Kidney tubule cell (primary cell): ENCODE measurements around the gene RASL11A.
"Not testable (repeated sequence)": the region's sequence is repeated elsewhere in the genome, so short reads cannot be mapped to it uniquely, and the experiment has no call there.

Source experiments
- DNase-seq: peaks from one replicate; pipeline ENCODE4 v3.0.0-alpha.2; 2018; ENCODE audit warnings: low spot score

Gene RASL11A

GRCh38 chr13:27270594-27271520 is at the start of gene RASL11A:
Gene RASL11A, plus strand, starts transcription at chr13:27270830. Its CDS starts 115 bp downstream, at chr13:27270945.
- DNase-seq: peak; percentile 85

GRCh38 chr13:27222100-27222499 is 48.5 kb upstream of the RASL11A start:
- not testable (repeated sequence) for DNase-seq

- DNase-seq: no peak
Observed at GRCh38 chr13:27226991-27227390, 43.6 kb upstream of the RASL11A start.

GRCh38 chr13:27228131-27228530 is 42.5 kb upstream of the RASL11A start:
- DNase-seq: no peak

- no peak for DNase-seq
Observed at GRCh38 chr13:27229642-27230041, 41.0 kb upstream of the RASL11A start.

- DNase-seq: no peak
Observed at GRCh38 chr13:27233964-27234363, 36.7 kb upstream of the RASL11A start.

- DNase-seq: no peak
Observed at GRCh38 chr13:27236478-27236877, 34.2 kb upstream of the RASL11A start.

- no peak for DNase-seq
Observed at GRCh38 chr13:27242702-27243101, 27.9 kb upstream of the RASL11A start.

GRCh38 chr13:27245610-27246009 is 25.0 kb upstream of the RASL11A start:
- no peak for DNase-seq

- no peak for DNase-seq
Observed at GRCh38 chr13:27250833-27251165, 19.8 kb upstream of the RASL11A start.

- DNase-seq: peak; percentile 95
Observed at GRCh38 chr13:27251166-27252091, 19.2 kb upstream of the RASL11A start, which contains the start of gene RPL21. Gene RPL21, plus strand, starts transcription at chr13:27251558. Its CDS starts 2,219 bp downstream, at chr13:27253777.

- peak; percentile 6 for DNase-seq
Observed at GRCh38 chr13:27252467-27252866, 18.2 kb upstream of the RASL11A start.

- no peak for DNase-seq
Observed at GRCh38 chr13:27257233-27257568, 13.4 kb upstream of the RASL11A start.

- no peak for DNase-seq
Observed at GRCh38 chr13:27257648-27258253, 12.9 kb upstream of the RASL11A start.

GRCh38 chr13:27258637-27259386 is 11.8 kb upstream of the RASL11A start:
- peak; percentile 59 for DNase-seq

- DNase-seq: no peak
Observed at GRCh38 chr13:27259831-27260230, 10.8 kb upstream of the RASL11A start.

GRCh38 chr13:27261396-27261795 is 9.2 kb upstream of the RASL11A start:
- DNase-seq: peak; percentile 13

- DNase-seq: no peak
Observed at GRCh38 chr13:27263438-27263837, 7.2 kb upstream of the RASL11A start.

GRCh38 chr13:27264181-27264580 is 6.4 kb upstream of the RASL11A start:
- DNase-seq: peak; percentile 49

GRCh38 chr13:27264648-27265047 is 6.0 kb upstream of the RASL11A start:
- DNase-seq: no peak

GRCh38 chr13:27266917-27267316 is 3.7 kb upstream of the RASL11A start:
- no peak for DNase-seq

GRCh38 chr13:27267596-27267995 is 3.0 kb upstream of the RASL11A start:
- DNase-seq: no peak
